GM12878 (cell line): Measurements from ENCODE around the gene ARMC9. TPM values are rescaled to one million over a fixed set of nuclear protein-coding genes. Genes with fewer than 3 reads are reported as not detected.

Experiments
- ATAC-seq: fragments of 200-7000 bp; cut with Tn5 transposase; 3 replicates; pipeline ENCODE4 v1.9.1; 2020; ENCODE audit warnings: mild to moderate bottlenecking, moderate library complexity
- BruUV-seq: library from RNA; stranded (reverse); fragments of 400-500 nt; replicated peaks from 2 replicates; lab custom pipeline; 2021; lab: Mats Ljungman, UMichigan
- CTCF ChIA-PET: fragments of 300-600 bp; sonication (Branson Sonifier 250); formaldehyde crosslinking; extraction: SDS; loops from one replicate; lab custom pipeline; 2021; ENCODE audit warnings: inconsistent platforms; lab: Yijun Ruan, JAX
- POLR2A ChIA-PET: fragments of 350-600 bp; formaldehyde crosslinking; extraction: SDS; loops from one replicate; lab custom pipeline; 2021; ENCODE audit warnings: inconsistent platforms; lab: Charles Lee
- RAD21 ChIA-PET: fragments of 300-600 bp; sonication (Branson Sonifier 250); formaldehyde crosslinking; loops from one replicate; lab custom pipeline; 2023; ENCODE audit warnings: antibody characterized with exemption; ENCODE audit not compliant: unreplicated experiment; lab: Charles Lee
- SMC1A ChIA-PET: fragments of 300-600 bp; sonication (Branson Sonifier 250); formaldehyde crosslinking; loops from one replicate; lab custom pipeline; 2023; ENCODE audit not compliant: unreplicated experiment, uncharacterized antibody; lab: Charles Lee
- DNase-seq: peaks from one replicate; pipeline ENCODE4 v3.0.0-alpha.2; 2011; ENCODE audit warnings: low read depth, low spot score
- FAIRE-seq: peaks from 3 replicates; lab custom pipeline; 2011; peaks lifted over from hg19 to GRCh38; lab: Jason Lieb, UNC
- H2AFZ ChIP-seq: 2 replicates; pipeline ENCODE4 v1.6.0; 2011; ENCODE audit warnings: low read depth, low read length, control low read depth; ENCODE audit not compliant: control insufficient read depth
- H3K27ac ChIP-seq: 2 replicates; pipeline ENCODE4 v1.5.1; 2011; ENCODE audit warnings: control low read depth; ENCODE audit not compliant: control insufficient read depth, insufficient read depth
- H3K27me3 ChIP-seq, 2 experiments: replicated peaks in 1 of 2; 2 replicates each; pipeline versions ENCODE4 v1.6.0 to v1.6.1; 2011; ENCODE audit warnings: low read length in 1 of 2; ENCODE audit not compliant: control insufficient read depth in 2 of 2, insufficient read depth in 2 of 2
- H3K36me3 ChIP-seq, 2 experiments: 2 replicates each; pipeline ENCODE4 v1.5.1; 2011; ENCODE audit warnings: low read length in 1 of 2; ENCODE audit not compliant: control insufficient read depth in 2 of 2, insufficient read depth in 2 of 2
- H3K4me1 ChIP-seq: 2 replicates; pipeline ENCODE4 v1.6.1; 2011; ENCODE audit warnings: mild to moderate bottlenecking, low read length, moderate library complexity, mixed read lengths; ENCODE audit not compliant: control insufficient read depth, insufficient read depth
- H3K4me2 ChIP-seq: 2 replicates; pipeline ENCODE4 v1.6.0; 2011; ENCODE audit warnings: control low read depth; ENCODE audit not compliant: control insufficient read depth, insufficient read depth
- H3K4me3 ChIP-seq: fragments of 200-600 bp; sonication (generic); 2 replicates; pipeline ENCODE4 v1.5.1; 2016
- H3K79me2 ChIP-seq: 2 replicates; pipeline ENCODE4 v1.6.0; 2011; ENCODE audit warnings: low read length; ENCODE audit not compliant: control insufficient read depth, insufficient read depth
- H3K9ac ChIP-seq: 2 replicates; pipeline ENCODE4 v1.8.0; 2011; ENCODE audit warnings: low read length, control low read depth, mixed read lengths; ENCODE audit not compliant: control insufficient read depth, insufficient read depth
- H3K9me3 ChIP-seq: replicated peaks from 3 replicates; pipeline ENCODE4 v1.5.1; 2011; ENCODE audit warnings: mild to moderate bottlenecking, low read length; ENCODE audit not compliant: control insufficient read depth, insufficient read depth
- H4K20me1 ChIP-seq: 2 replicates; pipeline ENCODE4 v1.6.0; 2011; ENCODE audit not compliant: control insufficient read depth, insufficient read depth
- CREM ChIP-seq: IDR thresholded peaks from 2 replicates; pipeline ENCODE4 v1.6.1; 2014; ENCODE audit warnings: antibody characterized with exemption, low read depth
- ESRRA ChIP-seq: IDR thresholded peaks from 2 replicates; pipeline ENCODE4 v1.6.1; 2012; ENCODE audit warnings: mild to moderate bottlenecking, low read length, improper control_type of control experiment
- ETV6 ChIP-seq, 2 experiments: fragments of 450-650 bp in 1 of 2; IDR thresholded peaks in 1 of 2; conservative IDR thresholded peaks in 1 of 2; 2 replicates each; pipeline ENCODE4 v1.6.1; 2014; ENCODE audit warnings: antibody characterized with exemption in 1 of 2, borderline replicate concordance in 1 of 2, low read depth in 1 of 2, mild to moderate bottlenecking in 1 of 2, moderate library complexity in 1 of 2
- IKZF1 ChIP-seq: fragments of 450-650 bp; conservative IDR thresholded peaks from 2 replicates; pipeline ENCODE4 v1.6.1; 2017; ENCODE audit warnings: antibody characterized with exemption, mild to moderate bottlenecking
- JUND ChIP-seq: IDR thresholded peaks from 2 replicates; pipeline ENCODE4 v1.6.1; 2012; ENCODE audit warnings: low read depth, mild to moderate bottlenecking, low read length, improper control_type of control experiment, moderate library complexity
- MTA2 ChIP-seq: fragments of 450-650 bp; IDR thresholded peaks from 2 replicates; pipeline ENCODE4 v1.6.1; 2016; ENCODE audit warnings: low read depth, mild to moderate bottlenecking, moderate library complexity
- SIX5 ChIP-seq: IDR thresholded peaks from 2 replicates; pipeline ENCODE4 v1.6.1; 2011; ENCODE audit warnings: mild to moderate bottlenecking, low read depth, low read length, moderate library complexity; ENCODE audit not compliant: severe bottlenecking
- TARDBP ChIP-seq: IDR thresholded peaks from 2 replicates; pipeline ENCODE4 v1.6.1; 2016; ENCODE audit warnings: borderline replicate concordance
- TCF3 ChIP-seq: IDR thresholded peaks from 2 replicates; pipeline ENCODE4 v1.6.1; 2012; ENCODE audit warnings: low read depth, mild to moderate bottlenecking, low read length, borderline replicate concordance; ENCODE audit not compliant: insufficient read depth
- WGBS: methylation state at CpG from one replicate; pipeline ENCODE4 v1.1.6; 2016; ENCODE audit warnings: low lambda C conversion rate; ENCODE audit not compliant: insufficient replicate concordance, insufficient coverage; ENCODE audit errors: missing lambda C conversion rate; 5-methylcytosine and 5-hydroxymethylcytosine counted together
- in situ Hi-C: fragments of 300-500 bp; cut with MboI; formaldehyde crosslinking; loops from 9 replicates; pipeline ENCODE4 v1.14.3; 2018; ENCODE audit warnings: mixed read lengths
- intact Hi-C: fragments of 100-400 bp; cut with micrococcal nuclease; formaldehyde crosslinking; loops from one replicate; pipeline ENCODE4 v1.14.2; 2022; ENCODE audit not compliant: unreplicated experiment
- polyA plus RNA-seq, 11 experiments: library from polyadenylated mRNA; depleted of rRNA in 4 of 11; unstranded in 6 of 11; stranded (reverse) in 5 of 11; fragments of >200 nt; fragmentation: Nextera tagmentation in 4 of 11; fragmentation: Illumina TruSeq in 1 of 11; extraction: Ambion mirVana in 4 of 11; extraction: Trizol in 1 of 11; gene quantifications; 1 replicate in 1 of 11; 2 replicates in 10 of 11; pipeline versions ENCODE4 v1.2.1 to v1.2.3, GENCODE V29; 2011 to 2016; ENCODE audit warnings: inconsistent platforms in 2 of 11, missing spikeins in 2 of 11, low read depth in 1 of 11
- total RNA-seq, 4 experiments: library from RNA; depleted of rRNA in 3 of 4; stranded (reverse); fragments of >200 nt in 3 of 4; fragmentation: Illumina TruSeq in 1 of 4; extraction: Trizol in 1 of 4; gene quantifications; 2 replicates each; pipeline versions ENCODE4 v1.2.1 to v1.2.3, GENCODE V29; 2013 to 2021
- TF ChIP-seq, protein P1 (sequence below): IDR thresholded peaks from 2 replicates; pipeline ENCODE4 v1.6.1; 2011; ENCODE audit warnings: low read depth, low read length, improper control_type of control experiment, borderline replicate concordance
- TF ChIP-seq, protein P2 (sequence below): fragments of 450-650 bp; IDR thresholded peaks from 2 replicates; pipeline ENCODE4 v1.6.1; 2017; ENCODE audit warnings: antibody characterized with exemption, mild to moderate bottlenecking, moderate library complexity
- TF ChIP-seq, protein P3 (sequence below): fragments of 450-650 bp; IDR thresholded peaks from 2 replicates; pipeline ENCODE4 v1.6.1; 2016; ENCODE audit warnings: mild to moderate bottlenecking

The ARMC9 gene
- total and polyA plus RNA-seq, 10 of the 15 experiments (the other 5 are each of a cell fraction or from before 2014, with no cell fraction given): 3.8 to 21.8 (median 10.4) TPM

DNA sequence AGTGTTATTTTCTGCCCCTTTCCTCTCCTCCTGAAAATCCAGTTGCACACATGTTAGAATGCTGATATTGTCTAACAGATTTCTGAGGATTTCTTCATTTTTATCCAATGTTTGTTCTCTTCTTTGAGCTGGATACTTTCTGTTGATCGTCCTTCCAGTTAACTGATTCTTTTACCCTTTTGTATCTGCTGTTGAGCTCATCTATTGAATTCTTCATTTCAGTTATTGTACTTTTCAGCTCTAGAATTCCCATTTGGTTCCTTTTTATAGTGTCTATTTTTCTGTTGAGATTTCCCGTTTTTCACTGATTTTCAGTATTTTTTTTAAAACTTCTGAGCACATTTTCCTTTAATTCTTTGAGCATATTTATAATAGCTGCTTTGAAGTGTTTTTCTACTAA is 119.1 kb downstream of the ARMC9 start (continued):
- TF ChIP-seq, protein P1, sequence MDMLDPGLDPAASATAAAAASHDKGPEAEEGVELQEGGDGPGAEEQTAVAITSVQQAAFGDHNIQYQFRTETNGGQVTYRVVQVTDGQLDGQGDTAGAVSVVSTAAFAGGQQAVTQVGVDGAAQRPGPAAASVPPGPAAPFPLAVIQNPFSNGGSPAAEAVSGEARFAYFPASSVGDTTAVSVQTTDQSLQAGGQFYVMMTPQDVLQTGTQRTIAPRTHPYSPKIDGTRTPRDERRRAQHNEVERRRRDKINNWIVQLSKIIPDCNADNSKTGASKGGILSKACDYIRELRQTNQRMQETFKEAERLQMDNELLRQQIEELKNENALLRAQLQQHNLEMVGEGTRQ: no peak
- no peak for TF ChIP-seq TCF3
- no peak for TF ChIP-seq ETV6 (conservative IDR thresholded peaks at IDR 0.05 in 1 of 2, IDR thresholded peaks at IDR 0.05 in 1 of 2; ENCODE audit: borderline replicate concordance in 1 of 2, low read depth in 1 of 2)
- no peak for TF ChIP-seq CREM
- no peak for TF ChIP-seq IKZF1
- no peak for TF ChIP-seq TARDBP

DNA sequence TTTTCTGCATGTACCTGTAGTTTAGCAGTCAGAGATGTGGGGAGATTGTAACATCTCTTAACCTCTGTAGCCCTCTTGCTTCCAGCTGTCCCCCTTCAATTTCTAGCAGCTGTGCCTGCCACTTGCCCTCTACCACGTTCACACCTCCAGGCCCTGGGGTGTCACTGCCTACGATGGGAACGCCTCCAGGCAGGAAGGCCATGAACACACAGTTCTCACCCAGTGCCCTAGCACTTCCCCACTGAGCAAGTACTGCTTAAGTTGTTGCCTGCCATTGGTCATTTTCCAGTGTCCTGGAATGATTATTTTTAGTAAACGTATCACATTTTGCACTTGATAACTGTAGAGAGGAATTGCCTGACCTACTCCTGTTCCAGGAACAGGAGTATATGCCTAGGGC is 120.0 kb downstream of the ARMC9 start:
- FAIRE-seq (no peak), ATAC-seq (no peak), DNase-seq (no peak)
- Histone ChIP-seq H3K4me2 (no peak overlapping the region), H3K79me2 (no peaks in the 10 kb centered on the region), H4K20me1 (no peaks in the 10 kb centered on the region), H3K4me3 (no peak overlapping the region), H3K36me3 (no peaks in the 10 kb centered on the region), H2AFZ (no peak overlapping the region), H3K4me1 (peaks cover 24% of the 10 kb centered on the region), H3K9ac (no peak overlapping the region), H3K9me3 (peaks cover 6% of the 10 kb centered on the region; the same call in 2 of the 3 replicates), H3K27ac (no peak overlapping the region), H3K27me3 (no peaks in the 10 kb centered on the region)
- CTCF ChIA-PET: no interaction called here
- TF ChIP-seq MTA2 (no peak), JUND (no peak), SIX5 (no peak), ESRRA (no peak)
- TF ChIP-seq, protein P2, sequence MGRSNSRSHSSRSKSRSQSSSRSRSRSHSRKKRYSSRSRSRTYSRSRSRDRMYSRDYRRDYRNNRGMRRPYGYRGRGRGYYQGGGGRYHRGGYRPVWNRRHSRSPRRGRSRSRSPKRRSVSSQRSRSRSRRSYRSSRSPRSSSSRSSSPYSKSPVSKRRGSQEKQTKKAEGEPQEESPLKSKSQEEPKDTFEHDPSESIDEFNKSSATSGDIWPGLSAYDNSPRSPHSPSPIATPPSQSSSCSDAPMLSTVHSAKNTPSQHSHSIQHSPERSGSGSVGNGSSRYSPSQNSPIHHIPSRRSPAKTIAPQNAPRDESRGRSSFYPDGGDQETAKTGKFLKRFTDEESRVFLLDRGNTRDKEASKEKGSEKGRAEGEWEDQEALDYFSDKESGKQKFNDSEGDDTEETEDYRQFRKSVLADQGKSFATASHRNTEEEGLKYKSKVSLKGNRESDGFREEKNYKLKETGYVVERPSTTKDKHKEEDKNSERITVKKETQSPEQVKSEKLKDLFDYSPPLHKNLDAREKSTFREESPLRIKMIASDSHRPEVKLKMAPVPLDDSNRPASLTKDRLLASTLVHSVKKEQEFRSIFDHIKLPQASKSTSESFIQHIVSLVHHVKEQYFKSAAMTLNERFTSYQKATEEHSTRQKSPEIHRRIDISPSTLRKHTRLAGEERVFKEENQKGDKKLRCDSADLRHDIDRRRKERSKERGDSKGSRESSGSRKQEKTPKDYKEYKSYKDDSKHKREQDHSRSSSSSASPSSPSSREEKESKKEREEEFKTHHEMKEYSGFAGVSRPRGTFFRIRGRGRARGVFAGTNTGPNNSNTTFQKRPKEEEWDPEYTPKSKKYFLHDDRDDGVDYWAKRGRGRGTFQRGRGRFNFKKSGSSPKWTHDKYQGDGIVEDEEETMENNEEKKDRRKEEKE: no peak
- TF ChIP-seq, protein P3, sequence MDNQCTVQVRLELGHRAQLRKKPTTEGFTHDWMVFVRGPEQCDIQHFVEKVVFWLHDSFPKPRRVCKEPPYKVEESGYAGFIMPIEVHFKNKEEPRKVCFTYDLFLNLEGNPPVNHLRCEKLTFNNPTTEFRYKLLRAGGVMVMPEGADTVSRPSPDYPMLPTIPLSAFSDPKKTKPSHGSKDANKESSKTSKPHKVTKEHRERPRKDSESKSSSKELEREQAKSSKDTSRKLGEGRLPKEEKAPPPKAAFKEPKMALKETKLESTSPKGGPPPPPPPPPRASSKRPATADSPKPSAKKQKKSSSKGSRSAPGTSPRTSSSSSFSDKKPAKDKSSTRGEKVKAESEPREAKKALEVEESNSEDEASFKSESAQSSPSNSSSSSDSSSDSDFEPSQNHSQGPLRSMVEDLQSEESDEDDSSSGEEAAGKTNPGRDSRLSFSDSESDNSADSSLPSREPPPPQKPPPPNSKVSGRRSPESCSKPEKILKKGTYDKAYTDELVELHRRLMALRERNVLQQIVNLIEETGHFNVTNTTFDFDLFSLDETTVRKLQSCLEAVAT: no peak
- in situ Hi-C loops (no loop called here), intact Hi-C loops (no loop called here)
- RAD21 ChIA-PET: no interaction called here
- POLR2A ChIA-PET: no interaction called here
- SMC1A ChIA-PET: interaction anchor here (1.0 to 1.1 kb wide), 2 partner anchors 11 to 43 kb away, joined by 3 read pairs; no protein-coding TSS in a partner anchor
- no TSS peak for BruUV-seq
- WGBS: 66% methylated on average over 4 of the region's 4 CpGs
